IPS-18c (cell line): ENCODE data around the gene UBALD1.
"Not testable (repeated sequence)": the region's sequence is repeated elsewhere in the genome, so short reads cannot be mapped to it uniquely, and the experiment has no call there.

Experiments
- H3K4me3 ChIP-seq: 2 replicates; pipeline ENCODE4 v1.7.0; 2013; ENCODE audit warnings: low read depth, mild to moderate bottlenecking, low read length, moderate library complexity; ENCODE audit not compliant: insufficient read depth
- H3K9me3 ChIP-seq: one replicate; pipeline ENCODE4 v1.6.1; 2013; ENCODE audit warnings: mild to moderate bottlenecking, low read length, moderate library complexity; ENCODE audit not compliant: control insufficient read depth, insufficient read depth

Gene UBALD1

DNA sequence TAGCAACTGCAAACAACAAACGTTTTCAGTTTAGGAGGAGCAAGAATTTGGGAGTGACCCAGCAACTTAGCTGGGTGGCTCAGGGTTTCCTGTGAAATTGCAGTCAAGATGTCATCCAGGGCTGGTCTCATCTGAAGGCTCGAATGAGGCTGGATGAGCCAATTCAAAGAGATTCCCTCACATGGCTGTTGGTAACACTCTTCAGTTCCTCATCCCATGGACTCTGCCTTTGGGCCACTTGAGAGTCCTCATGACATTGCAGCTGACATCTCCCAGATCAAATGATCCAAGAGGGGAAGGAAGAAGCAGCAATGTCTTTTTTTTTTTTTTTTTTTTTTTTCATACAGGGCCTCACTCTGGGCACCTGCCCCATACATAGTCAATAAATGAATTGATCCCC is 26.3 kb downstream of the UBALD1 start:
- no peaks in the 10 kb centered on the region for H3K9me3 ChIP-seq
- H3K4me3 ChIP-seq, result no peak overlapping the region

DNA sequence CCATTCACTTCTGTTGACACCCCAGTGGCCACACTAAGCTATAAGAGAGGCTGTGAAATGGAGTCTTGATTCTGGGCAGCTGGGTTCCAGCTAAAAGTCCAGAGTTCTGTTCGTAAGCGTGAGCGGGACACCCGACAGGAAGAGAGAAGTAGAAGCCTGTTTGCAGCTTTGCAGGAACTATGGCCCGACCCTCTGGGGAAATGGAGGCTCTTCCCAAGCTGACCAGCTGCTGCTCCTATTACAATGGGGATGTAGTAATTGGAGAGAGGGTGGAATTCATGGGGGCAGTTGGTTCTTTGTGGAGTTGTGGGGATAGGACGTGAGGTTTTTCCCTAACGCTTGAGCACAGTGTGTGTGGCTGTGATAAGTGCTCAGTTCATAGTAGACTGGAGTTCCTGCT is 28.4 kb downstream of the UBALD1 start:
- Histone ChIP-seq H3K9me3 (no peaks in the 10 kb centered on the region), H3K4me3 (no peak overlapping the region)

DNA sequence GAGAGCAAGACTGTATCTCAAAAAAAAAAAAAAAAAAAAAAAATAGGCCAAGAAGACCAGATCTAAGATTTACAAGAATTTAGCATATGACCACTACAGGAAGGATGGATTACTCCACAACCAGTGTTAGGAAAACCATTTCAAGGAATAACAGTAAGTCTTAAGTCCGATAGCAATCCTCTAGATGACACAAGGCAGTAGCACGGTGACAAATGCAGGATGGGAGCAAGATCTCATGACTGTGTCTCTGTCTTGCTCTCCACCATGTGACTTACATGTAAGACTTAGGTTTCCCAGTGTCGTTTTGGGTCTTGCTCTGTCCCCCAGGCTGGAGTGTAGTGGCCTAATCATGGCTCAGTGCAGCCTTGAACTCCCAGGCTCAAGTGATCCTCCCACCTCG is 30.8 kb downstream of the UBALD1 start:
- no peak overlapping the region for H3K4me3 ChIP-seq
- H3K9me3 ChIP-seq, result no peaks in the 10 kb centered on the region

- Histone ChIP-seq H3K9me3 (peaks cover 2% of the 10 kb centered on the region), H3K4me3 (no peak overlapping the region)
Measured at GRCh38 chr16:4580250-4580649, 34.4 kb downstream of the UBALD1 start.

- Histone ChIP-seq H3K4me3 (no peak overlapping the region), H3K9me3 (peaks cover 2% of the 10 kb centered on the region)
Measured at GRCh38 chr16:4578961-4579530, 35.6 kb downstream of the UBALD1 start.

DNA sequence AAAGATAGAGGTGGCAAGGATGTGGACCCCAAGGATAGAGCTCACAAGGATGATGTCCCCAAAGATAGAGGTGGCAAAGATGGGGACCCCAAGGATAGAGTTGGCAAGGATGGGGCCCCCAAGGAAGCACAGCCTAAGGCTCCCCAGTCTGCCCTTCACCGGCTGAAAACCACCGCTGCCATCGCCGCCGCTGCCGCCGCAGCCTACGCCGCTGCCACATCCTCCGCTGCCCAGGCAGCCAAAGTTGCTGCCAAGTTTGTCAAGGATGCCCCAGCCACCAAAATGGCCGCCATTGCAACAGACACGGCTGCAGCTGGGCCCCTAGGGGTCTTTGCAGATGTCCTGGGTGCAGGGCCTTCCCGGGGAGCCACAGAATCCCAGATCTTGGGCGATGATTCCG is 38.7 kb downstream of the UBALD1 start:
- Histone ChIP-seq H3K4me3 (no peak overlapping the region), H3K9me3 (peaks cover 2% of the 10 kb centered on the region)

- H3K4me3 ChIP-seq, result no peak overlapping the region
- H3K9me3 ChIP-seq, result peaks cover 2% of the 10 kb centered on the region
Measured at GRCh38 chr16:4574919-4575705, 39.6 kb downstream of the UBALD1 start.

- H3K9me3 ChIP-seq, H3K4me3 ChIP-seq: not testable (repeated sequence)
Measured at GRCh38 chr16:4573926-4574325, 40.8 kb downstream of the UBALD1 start.

DNA sequence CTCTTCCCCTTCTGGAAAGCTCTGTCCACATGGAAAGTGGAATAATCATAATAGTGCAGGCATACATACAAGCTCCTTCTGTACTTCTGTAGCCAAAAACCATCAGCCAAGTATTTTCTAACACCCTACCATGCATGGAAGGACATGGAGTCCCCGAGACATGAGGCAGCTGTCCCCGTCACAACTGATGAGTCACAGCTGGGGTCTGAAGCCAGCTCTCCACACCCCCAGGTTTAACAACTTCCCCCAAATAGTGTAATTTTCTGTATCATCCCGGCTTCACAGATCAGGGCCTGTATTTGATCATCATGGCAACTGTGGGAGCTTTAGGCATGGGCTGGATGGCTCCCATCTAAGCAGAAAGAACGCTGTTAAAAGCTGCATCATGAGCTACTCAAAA is 42.0 kb downstream of the UBALD1 start:
- no peak overlapping the region for H3K4me3 ChIP-seq
- peaks cover 2% of the 10 kb centered on the region for H3K9me3 ChIP-seq

DNA sequence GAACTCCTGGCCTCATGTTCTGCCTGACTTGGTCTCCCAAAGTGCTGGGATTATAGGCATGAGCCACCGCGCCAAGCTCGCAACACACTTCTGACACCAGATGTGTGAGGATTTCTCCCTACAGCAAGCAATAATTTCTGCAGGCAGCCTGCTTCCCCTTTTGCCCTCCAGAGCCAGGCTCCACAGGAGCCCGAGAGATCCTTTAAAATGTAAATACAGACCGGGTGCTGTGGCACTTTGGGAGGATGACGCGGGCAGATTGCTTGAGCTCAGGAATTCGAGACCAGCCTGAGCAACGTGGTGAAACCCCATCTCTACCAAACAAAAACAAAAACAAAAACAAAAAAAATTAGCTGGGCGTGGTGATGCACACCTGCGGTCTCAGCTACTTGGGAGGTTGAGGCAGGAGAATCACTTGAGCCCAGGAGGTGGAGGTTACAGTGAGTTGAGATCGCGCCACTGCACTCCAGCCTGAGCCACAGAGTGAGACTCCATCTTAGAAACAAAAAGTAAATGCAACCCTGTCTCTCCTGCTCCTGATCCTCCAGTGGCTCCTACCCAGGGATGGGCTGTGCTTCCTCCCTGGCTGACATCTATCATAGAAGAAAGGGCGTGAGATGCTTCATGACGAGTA is 43.9 kb downstream of the UBALD1 start:
- Histone ChIP-seq H3K4me3 (no peak overlapping the region), H3K9me3 (no peaks in the 10 kb centered on the region)

GRCh38 chr16:4570086-4570485 is 44.6 kb downstream of the UBALD1 start:
- Histone ChIP-seq H3K4me3 (no peak overlapping the region), H3K9me3 (no peaks in the 10 kb centered on the region)

DNA sequence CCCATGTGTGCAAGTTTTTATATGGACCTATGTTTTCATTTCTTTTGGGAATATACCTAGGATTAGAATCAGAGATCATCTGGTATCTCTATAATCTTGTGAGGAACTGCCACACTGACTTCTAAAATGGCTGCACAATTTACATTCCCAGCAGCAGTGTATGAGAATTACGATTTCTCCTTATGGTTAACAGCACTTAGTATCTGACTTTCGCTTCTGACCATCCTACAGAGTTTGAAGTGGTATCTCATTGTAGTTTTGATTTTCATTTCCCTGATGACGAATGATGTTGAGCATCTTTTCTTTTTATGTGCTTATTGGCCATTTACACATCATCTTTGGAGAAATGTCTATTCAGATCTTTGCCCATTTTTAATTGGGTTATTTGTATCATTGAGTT is 48.5 kb downstream of the UBALD1 start:
- H3K4me3 ChIP-seq, result no peak overlapping the region
- H3K9me3 ChIP-seq, result no peaks in the 10 kb centered on the region

- Histone ChIP-seq H3K4me3 (no peak overlapping the region), H3K9me3 (peaks cover 1% of the 10 kb centered on the region)
Measured at GRCh38 chr16:4564661-4565267, 49.9 kb downstream of the UBALD1 start.

- Histone ChIP-seq H3K4me3 (no peak overlapping the region), H3K9me3 (peaks cover 5% of the 10 kb centered on the region)
Measured at GRCh38 chr16:4561596-4561995, 53.1 kb downstream of the UBALD1 start.
